Common myeloid progenitor, CD34-positive (primary cell): ENCODE data around the gene BBS9.

ENCODE experiments used
- CTCF ChIA-PET: fragments of 350-600 bp; sonication (Branson Sonifier 250); formaldehyde crosslinking; loops from one replicate; lab custom pipeline; 2021; ENCODE audit warnings: antibody characterized with exemption; lab: Charles Lee
- POLR2A ChIA-PET: fragments of 350-600 bp; sonication (Branson Sonifier 250); formaldehyde crosslinking; loops from one replicate; lab custom pipeline; 2021; ENCODE audit warnings: antibody characterized with exemption; lab: Charles Lee
- DNase-seq, 3 donors: peaks; one replicate each; pipeline versions ENCODE4 v3.0.0 to v3.0.0-alpha.2; 2013
- H3K27ac ChIP-seq, 2 experiments: 1 replicate in 1 of 2; 2 replicates in 1 of 2; pipeline ENCODE4 v1.7.0; 2013; ENCODE audit warnings: inconsistent platforms in 2 of 2, low read length in 2 of 2, mild to moderate bottlenecking in 2 of 2, low read depth in 1 of 2, moderate library complexity in 1 of 2; ENCODE audit not compliant: severe bottlenecking in 2 of 2, insufficient read depth in 1 of 2, poor library complexity in 1 of 2
- H3K27me3 ChIP-seq, 5 experiments: replicated peaks in 2 of 5; 1 replicate in 3 of 5; 2 replicates in 2 of 5; pipeline versions ENCODE4 v1.6.1 to v1.7.0; 2013; ENCODE audit warnings: low read length in 4 of 5, mild to moderate bottlenecking in 2 of 5, moderate library complexity in 2 of 5, inconsistent platforms in 1 of 5; ENCODE audit not compliant: insufficient read depth in 5 of 5, control insufficient read depth in 4 of 5
- H3K36me3 ChIP-seq, 4 experiments: 1 replicate in 2 of 4; 2 replicates in 2 of 4; pipeline versions ENCODE4 v1.6.1 to v1.7.0; 2013; ENCODE audit warnings: low read length in 3 of 4, control low read depth in 1 of 4, mild to moderate bottlenecking in 1 of 4; ENCODE audit not compliant: control insufficient read depth in 4 of 4, insufficient read depth in 4 of 4
- H3K4me1 ChIP-seq, 4 experiments: 1 replicate in 3 of 4; 2 replicates in 1 of 4; pipeline versions ENCODE4 v1.6.1 to v1.7.1; 2013; ENCODE audit warnings: low read length in 3 of 4, mild to moderate bottlenecking in 3 of 4, control low read depth in 1 of 4, inconsistent platforms in 1 of 4, moderate library complexity in 1 of 4; ENCODE audit not compliant: control insufficient read depth in 4 of 4, insufficient read depth in 4 of 4; ENCODE audit errors: control extremely low read depth in 1 of 4
- H3K4me3 ChIP-seq, 7 experiments: 1 replicate in 4 of 7; 2 replicates in 3 of 7; pipeline versions ENCODE4 v1.5.1 to v1.7.0; 2013; ENCODE audit warnings: mild to moderate bottlenecking in 7 of 7, low read length in 6 of 7, moderate library complexity in 6 of 7, inconsistent platforms in 2 of 7, low read depth in 2 of 7, control low read depth in 1 of 7; ENCODE audit not compliant: insufficient read depth in 4 of 7, control insufficient read depth in 1 of 7; ENCODE audit errors: extremely low read depth in 1 of 7
- H3K9me3 ChIP-seq, 5 experiments: 1 replicate in 4 of 5; 2 replicates in 1 of 5; pipeline versions ENCODE4 v1.6.1 to v1.7.1; 2013; ENCODE audit warnings: low read length in 4 of 5, mild to moderate bottlenecking in 2 of 5, inconsistent platforms in 1 of 5, low read depth in 1 of 5, moderate library complexity in 1 of 5; ENCODE audit not compliant: control insufficient read depth in 4 of 5, insufficient read depth in 2 of 5; ENCODE audit errors: control extremely low read depth in 1 of 5
- WGBS: methylation state at CpG from one replicate; pipeline ENCODE4 v1.1.5; 2013; ENCODE audit not compliant: insufficient coverage; 5-methylcytosine and 5-hydroxymethylcytosine counted together

The BBS9 gene

GRCh38 chr7:33232632-33233145, 103.3 kb downstream of the BBS9 start:
- ChIA-PET POLR2A (interaction anchor here (0.6 kb wide), 1 partner anchor 46 kb away, joined by 4 read pairs; no protein-coding TSS in a partner anchor), CTCF (interaction anchor here (1.1 kb wide), 1 partner anchor 700 kb away, joined by 4 read pairs; no protein-coding TSS in a partner anchor)
- Histone ChIP-seq H3K27ac (no peak overlapping the region), H3K4me1 (peaks cover 0 to 10% (median 2%) of the 10 kb centered on the region in 4 experiments), H3K4me3 (no peak overlapping the region), H3K36me3 (no peaks in the 10 kb centered on the region), H3K27me3 (no peaks in the 10 kb centered on the region), H3K9me3 (peaks cover 0 to 1% (median 0%) of the 10 kb centered on the region in 5 experiments)
- no CpG with 5 or more reads among the region's 1 CpG for WGBS
- DNase-seq, result no peak

GRCh38 chr7:33233659-33234058, 104.3 kb downstream of the BBS9 start:
- Histone ChIP-seq H3K4me3 (peak overlapping the region in 1 of 7 experiments; percentile 25), H3K27ac (no peak overlapping the region), H3K9me3 (peaks cover 0 to 1% (median 0%) of the 10 kb centered on the region in 5 experiments), H3K27me3 (no peaks in the 10 kb centered on the region), H3K4me1 (peaks cover 0 to 10% (median 2%) of the 10 kb centered on the region in 4 experiments), H3K36me3 (no peaks in the 10 kb centered on the region)
- ChIA-PET CTCF (interaction anchor here (1.1 kb wide), 1 partner anchor 699 kb away, joined by 4 read pairs; no protein-coding TSS in a partner anchor), POLR2A (no interaction called here)
- 22% methylated on average over 3 of the region's 3 CpGs for WGBS
- peak in 2 of 3 donors; percentile 9 to 23 for DNase-seq

DNA sequence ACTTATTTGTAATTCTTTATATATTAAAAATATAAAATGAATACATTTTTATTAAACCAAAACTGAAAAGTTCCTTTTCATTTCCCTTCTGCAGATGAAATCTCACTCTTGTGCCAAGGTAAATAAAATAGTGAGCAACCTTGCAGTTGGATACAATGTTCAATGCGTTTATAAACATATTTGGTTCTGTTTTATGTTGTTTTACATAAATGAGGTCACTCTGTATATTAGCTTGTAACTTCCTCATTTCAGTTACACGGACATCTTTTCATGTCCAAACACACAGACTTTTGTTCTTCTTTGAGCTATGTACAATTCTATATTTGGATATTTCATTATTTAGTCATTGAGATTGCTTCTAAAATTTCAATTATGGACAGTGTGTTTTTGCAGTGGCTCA, 107.7 kb downstream of the BBS9 start:
- H3K9me3 ChIP-seq, result no peaks in the 10 kb centered on the region
- H3K36me3 ChIP-seq, result no peaks in the 10 kb centered on the region
- no peak overlapping the region for H3K4me3 ChIP-seq
- ChIA-PET CTCF (no interaction called here), POLR2A (no interaction called here)
- no peak overlapping the region for H3K27ac ChIP-seq
- peak; percentile 1 to 60 (median 40) for DNase-seq
- no peaks in the 10 kb centered on the region for H3K27me3 ChIP-seq
- WGBS, result no CpG with 5 or more reads among the region's 2 CpGs
- H3K4me1 ChIP-seq, result peaks cover 0 to 10% (median 2%) of the 10 kb centered on the region in 4 experiments

DNA sequence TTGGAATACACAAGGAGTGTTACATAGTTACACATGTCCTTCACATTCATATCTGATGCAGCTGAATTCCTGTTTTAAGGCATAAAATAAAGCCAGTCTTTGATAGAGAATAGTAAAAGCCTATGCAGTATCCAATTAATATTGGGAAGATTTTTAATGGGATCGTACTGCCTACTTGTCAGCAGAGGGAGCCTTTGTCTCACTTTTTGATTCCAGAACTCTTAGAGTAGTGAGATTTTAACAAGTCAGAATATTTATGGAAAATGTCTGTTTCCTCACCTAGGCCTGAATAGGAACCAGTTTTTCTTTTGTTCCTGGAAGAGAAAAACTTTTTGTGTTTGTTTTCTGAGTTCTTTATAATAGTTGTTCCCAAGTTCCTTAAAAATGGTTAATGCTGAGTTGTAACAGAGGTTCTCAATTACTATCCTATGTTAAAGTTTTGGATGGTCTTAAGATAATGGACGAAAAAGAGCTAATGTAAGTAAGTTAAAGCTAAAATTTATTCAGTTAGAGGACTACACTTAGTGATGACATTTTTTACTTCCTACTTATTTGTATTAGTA, 114.0 kb downstream of the BBS9 start:
- ChIA-PET CTCF (interaction anchor here (0.6 to 2.2 kb wide), 5 partner anchors 15 to 844 kb away, joined by 3 to 8 read pairs (median 4); no protein-coding TSS in a partner anchor), POLR2A (no interaction called here)
- Histone ChIP-seq H3K36me3 (no peaks in the 10 kb centered on the region), H3K4me1 (no peaks in the 10 kb centered on the region), H3K4me3 (no peak overlapping the region), H3K27me3 (no peaks in the 10 kb centered on the region), H3K9me3 (no peaks in the 10 kb centered on the region), H3K27ac (no peak overlapping the region)
- 0% methylated on average over 1 of the region's 2 CpGs for WGBS
- DNase-seq, result peak; percentile 20 to 61 (median 47)

DNA sequence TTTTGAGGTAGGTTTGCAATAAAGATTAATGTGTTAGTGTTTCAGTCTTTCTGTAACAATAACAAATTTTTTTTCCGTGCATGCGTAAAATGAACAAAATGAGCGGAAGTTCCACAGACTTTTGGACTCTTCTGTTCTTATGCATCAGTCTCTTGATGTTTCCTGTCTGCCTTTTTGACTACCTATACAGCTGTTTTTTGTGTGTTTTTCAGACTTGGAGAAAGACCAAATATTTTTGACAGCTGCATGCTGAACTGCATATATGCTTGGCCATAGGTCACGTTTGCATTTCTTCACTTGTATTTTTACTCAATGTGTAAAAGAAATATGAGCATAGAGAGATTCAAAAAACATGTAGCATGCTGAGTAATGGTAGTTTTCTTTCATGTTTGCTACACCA, 119.3 kb downstream of the BBS9 start:
- 100% methylated on average over 3 of the region's 4 CpGs for WGBS
- no peaks in the 10 kb centered on the region for H3K4me1 ChIP-seq
- H3K27ac ChIP-seq, result no peak overlapping the region
- H3K36me3 ChIP-seq, result peaks cover 0 to 4% (median 0%) of the 10 kb centered on the region in 4 experiments
- H3K4me3 ChIP-seq, result no peak overlapping the region
- DNase-seq, result no peak
- H3K9me3 ChIP-seq, result no peaks in the 10 kb centered on the region
- H3K27me3 ChIP-seq, result no peaks in the 10 kb centered on the region
- POLR2A ChIA-PET, result no interaction called here
- CTCF ChIA-PET, result interaction anchor here (1.0 kb wide), 1 partner anchor 67 kb away, joined by 3 read pairs; no protein-coding TSS in a partner anchor

- CTCF ChIA-PET, result no interaction called here
- no peak overlapping the region for H3K27ac ChIP-seq
- H3K4me1 ChIP-seq, result no peaks in the 10 kb centered on the region
- H3K27me3 ChIP-seq, result no peaks in the 10 kb centered on the region
- no peaks in the 10 kb centered on the region for H3K9me3 ChIP-seq
- H3K36me3 ChIP-seq, result peaks cover 0 to 4% (median 0%) of the 10 kb centered on the region in 4 experiments
- no peak overlapping the region for H3K4me3 ChIP-seq
- no peak for DNase-seq
- POLR2A ChIA-PET, result no interaction called here
Measured at GRCh38 chr7:33250421-33250871, 121.1 kb downstream of the BBS9 start.

DNA sequence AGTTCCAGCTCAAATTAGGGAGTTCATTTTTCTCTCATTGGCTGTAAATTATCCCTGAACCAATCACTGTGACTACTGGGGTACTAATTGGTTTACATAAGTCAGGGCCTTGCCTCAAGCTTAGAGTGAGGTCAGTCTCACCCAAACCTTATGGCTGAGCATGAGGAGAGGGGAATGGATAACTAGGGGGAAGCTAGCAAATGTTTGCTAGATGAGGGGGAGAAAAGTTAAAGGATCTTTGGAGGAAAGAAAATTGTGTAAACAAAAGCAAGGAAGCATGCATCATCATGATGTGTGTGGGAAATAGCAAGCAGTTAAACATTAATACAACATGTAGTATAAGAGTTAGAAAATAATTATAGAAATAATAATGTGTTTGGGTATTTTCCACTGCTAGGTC, 121.9 kb downstream of the BBS9 start:
- no peaks in the 10 kb centered on the region for H3K9me3 ChIP-seq
- ChIA-PET POLR2A (no interaction called here), CTCF (no interaction called here)
- H3K27ac ChIP-seq, result no peak overlapping the region
- H3K4me1 ChIP-seq, result no peaks in the 10 kb centered on the region
- no peak for DNase-seq
- no peak overlapping the region for H3K4me3 ChIP-seq
- H3K36me3 ChIP-seq, result peaks cover 0 to 4% (median 0%) of the 10 kb centered on the region in 4 experiments
- no peaks in the 10 kb centered on the region for H3K27me3 ChIP-seq
